Glutamatergic neuron (in vitro differentiated cells): ENCODE data around the gene MEPE. TPM values are rescaled to one million over a fixed set of nuclear protein-coding genes. Genes with fewer than 3 reads are reported as not detected.

ENCODE experiments used
- DNase-seq: peaks from one replicate; pipeline ENCODE4 v3.0.0; 2022
- H3K27ac Mint-ChIP-seq: one replicate; pipeline ENCODE4 v1.8.0; 2020; ENCODE audit warnings: mild to moderate bottlenecking, mixed read lengths, inconsistent platforms; ENCODE audit not compliant: unreplicated experiment
- H3K27me3 Mint-ChIP-seq: one replicate; pipeline ENCODE4 v1.8.0; 2020; ENCODE audit warnings: mild to moderate bottlenecking, moderate library complexity, mixed read lengths, inconsistent platforms; ENCODE audit not compliant: unreplicated experiment
- H3K36me3 Mint-ChIP-seq: one replicate; pipeline ENCODE4 v1.8.0; 2020; ENCODE audit warnings: mild to moderate bottlenecking, mixed read lengths, inconsistent platforms; ENCODE audit not compliant: unreplicated experiment
- H3K4me1 Mint-ChIP-seq: one replicate; pipeline ENCODE4 v1.8.0; 2020; ENCODE audit warnings: mild to moderate bottlenecking, low read depth, mixed read lengths, inconsistent platforms; ENCODE audit not compliant: unreplicated experiment
- H3K4me3 Mint-ChIP-seq: one replicate; pipeline ENCODE4 v1.8.0; 2020; ENCODE audit warnings: mild to moderate bottlenecking, mixed read lengths, inconsistent platforms; ENCODE audit not compliant: unreplicated experiment
- H3K9me3 Mint-ChIP-seq: one replicate; pipeline ENCODE4 v1.8.0; 2020; ENCODE audit warnings: mild to moderate bottlenecking, moderate library complexity, mixed read lengths, inconsistent platforms; ENCODE audit not compliant: unreplicated experiment
- total RNA-seq: library from RNA; stranded (reverse); fragmentation: NEBNext Ultra II Directional; extraction: Animal tissue kit (Norgen Biotek cat#: 25700); gene quantifications from one replicate; pipeline ENCODE4 v1.2.1, GENCODE V29; 2021; ENCODE audit not compliant: unreplicated experiment
- TF ChIP-seq, protein P1 (sequence below): fragments of 200-600 bp; sonication (generic); IDR thresholded peaks from one replicate; pipeline ENCODE4 v1.5.0; 2021; ENCODE audit not compliant: partially characterized antibody, unreplicated experiment

MEPE gene
- total RNA-seq, 1 donor from 2014 or later = not detected

DNA sequence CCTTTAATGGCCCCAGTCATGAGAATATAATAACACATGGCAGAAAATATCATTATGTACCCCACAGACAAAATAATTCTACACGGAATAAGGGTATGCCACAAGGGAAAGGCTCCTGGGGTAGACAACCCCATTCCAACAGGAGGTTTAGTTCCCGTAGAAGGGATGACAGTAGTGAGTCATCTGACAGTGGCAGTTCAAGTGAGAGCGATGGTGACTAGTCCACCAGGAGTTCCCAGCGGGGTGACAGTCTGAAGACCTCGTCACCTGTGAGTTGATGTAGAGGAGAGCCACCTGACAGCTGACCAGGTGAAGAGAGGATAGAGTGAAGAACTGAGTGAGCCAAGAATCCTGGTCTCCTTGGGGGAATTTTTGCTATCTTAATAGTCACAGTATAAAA lies 13.5 kb downstream of the MEPE start:
- Mint-ChIP-seq H3K4me1 (no peaks in the 10 kb centered on the region), H3K27me3 (no peaks in the 10 kb centered on the region), H3K27ac (no peak overlapping the region), H3K36me3 (no peaks in the 10 kb centered on the region), H3K4me3 (no peak overlapping the region), H3K9me3 (no peaks in the 10 kb centered on the region)
- no peak for DNase-seq
- TF ChIP-seq, protein P1, sequence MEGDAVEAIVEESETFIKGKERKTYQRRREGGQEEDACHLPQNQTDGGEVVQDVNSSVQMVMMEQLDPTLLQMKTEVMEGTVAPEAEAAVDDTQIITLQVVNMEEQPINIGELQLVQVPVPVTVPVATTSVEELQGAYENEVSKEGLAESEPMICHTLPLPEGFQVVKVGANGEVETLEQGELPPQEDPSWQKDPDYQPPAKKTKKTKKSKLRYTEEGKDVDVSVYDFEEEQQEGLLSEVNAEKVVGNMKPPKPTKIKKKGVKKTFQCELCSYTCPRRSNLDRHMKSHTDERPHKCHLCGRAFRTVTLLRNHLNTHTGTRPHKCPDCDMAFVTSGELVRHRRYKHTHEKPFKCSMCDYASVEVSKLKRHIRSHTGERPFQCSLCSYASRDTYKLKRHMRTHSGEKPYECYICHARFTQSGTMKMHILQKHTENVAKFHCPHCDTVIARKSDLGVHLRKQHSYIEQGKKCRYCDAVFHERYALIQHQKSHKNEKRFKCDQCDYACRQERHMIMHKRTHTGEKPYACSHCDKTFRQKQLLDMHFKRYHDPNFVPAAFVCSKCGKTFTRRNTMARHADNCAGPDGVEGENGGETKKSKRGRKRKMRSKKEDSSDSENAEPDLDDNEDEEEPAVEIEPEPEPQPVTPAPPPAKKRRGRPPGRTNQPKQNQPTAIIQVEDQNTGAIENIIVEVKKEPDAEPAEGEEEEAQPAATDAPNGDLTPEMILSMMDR = no peak

- H3K4me3 Mint-ChIP-seq = no peak overlapping the region
- H3K27me3 Mint-ChIP-seq = no peaks in the 10 kb centered on the region
- TF ChIP-seq, protein P1 = peak; percentile 69
- peak; percentile 38 for DNase-seq
- no peaks in the 10 kb centered on the region for H3K36me3 Mint-ChIP-seq
- no peaks in the 10 kb centered on the region for H3K4me1 Mint-ChIP-seq
- H3K27ac Mint-ChIP-seq = no peak overlapping the region
- H3K9me3 Mint-ChIP-seq = no peaks in the 10 kb centered on the region
These were observed 16.0 kb downstream of the MEPE start for GRCh38 chr4:87848622-87849351.

DNA sequence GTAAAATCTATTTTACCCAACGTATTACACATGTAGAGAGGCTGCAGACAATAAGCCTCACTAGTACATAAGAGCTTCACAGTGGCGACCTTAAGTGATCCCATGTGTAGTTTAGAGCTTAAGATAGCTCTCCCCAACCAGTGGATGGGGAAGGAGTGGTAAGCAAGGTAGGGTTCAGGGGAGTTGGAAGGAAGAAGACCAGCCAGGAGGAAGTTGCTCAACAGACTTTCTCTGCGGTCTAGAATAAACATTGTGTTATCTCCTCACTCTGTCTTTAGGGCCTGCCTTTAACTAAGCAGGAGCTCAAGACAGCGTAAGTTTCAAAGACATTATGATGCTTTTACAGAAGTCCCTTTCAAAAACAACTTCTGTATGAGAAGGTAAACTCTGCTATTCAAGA lies 16.8 kb downstream of the MEPE start:
- no peak for DNase-seq
- TF ChIP-seq, protein P1 = no peak
- Mint-ChIP-seq H3K27me3 (no peaks in the 10 kb centered on the region), H3K9me3 (no peaks in the 10 kb centered on the region), H3K4me1 (no peaks in the 10 kb centered on the region), H3K27ac (no peak overlapping the region), H3K4me3 (no peak overlapping the region), H3K36me3 (no peaks in the 10 kb centered on the region)

DNA sequence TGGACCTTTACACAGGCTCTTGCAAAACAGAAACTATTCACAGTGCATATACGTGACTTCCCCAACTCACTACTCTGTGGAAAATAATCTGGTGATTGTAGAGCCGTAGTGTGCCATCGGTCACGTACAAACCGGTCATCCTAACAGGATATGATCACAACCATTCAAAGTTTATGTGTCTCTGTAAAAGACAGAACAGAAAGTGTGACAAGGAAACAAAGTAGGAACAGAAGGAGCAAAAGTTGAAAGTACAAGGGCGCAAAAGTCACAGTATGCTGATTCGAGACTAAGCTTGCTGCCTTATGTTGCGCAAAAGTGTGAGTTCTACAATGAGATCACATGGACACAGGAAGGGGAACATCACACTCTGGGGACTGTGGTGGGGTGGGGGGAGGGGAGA lies 18.6 kb downstream of the MEPE start:
- DNase-seq = no peak
- Mint-ChIP-seq H3K9me3 (no peaks in the 10 kb centered on the region), H3K36me3 (no peaks in the 10 kb centered on the region), H3K27ac (no peak overlapping the region), H3K4me1 (no peaks in the 10 kb centered on the region), H3K27me3 (no peaks in the 10 kb centered on the region), H3K4me3 (no peak overlapping the region)
- TF ChIP-seq, protein P1 = no peak

DNA sequence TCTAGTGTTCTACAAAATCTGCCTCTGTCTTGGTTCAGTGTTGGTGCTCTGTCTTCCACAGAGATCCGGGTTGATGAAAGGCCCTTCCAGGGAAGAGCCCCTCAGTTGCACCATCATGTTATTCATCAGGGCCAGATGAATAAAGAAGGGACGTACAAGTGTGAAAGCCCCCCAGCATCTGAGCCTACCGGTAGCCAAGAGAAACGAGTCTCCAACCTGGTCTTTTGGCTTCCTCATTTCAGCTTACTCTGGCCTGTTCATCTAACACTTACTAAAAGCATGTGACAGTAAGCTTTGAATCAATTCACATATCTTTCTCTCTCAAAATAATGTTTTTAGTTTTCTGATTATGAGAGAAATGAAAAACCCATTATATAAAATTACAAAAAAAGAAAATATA lies 19.2 kb downstream of the MEPE start:
- Mint-ChIP-seq H3K36me3 (no peaks in the 10 kb centered on the region), H3K9me3 (no peaks in the 10 kb centered on the region), H3K4me1 (no peaks in the 10 kb centered on the region), H3K27ac (no peak overlapping the region), H3K27me3 (no peaks in the 10 kb centered on the region), H3K4me3 (no peak overlapping the region)
- TF ChIP-seq, protein P1 = no peak
- no peak for DNase-seq
